Measurements from ENCODE around the gene PTPRN2.
"Not testable (repeated sequence)": the region's sequence is repeated elsewhere in the genome, so short reads cannot be mapped to it uniquely, and the experiment has no call there.

PTPRN2 gene

GRCh38 chr7:158241919-158242318 is 345.7 kb downstream of the PTPRN2 start:
- DNase-seq: no peak

- DNase-seq: no peak
These were observed 346.8 kb downstream of the PTPRN2 start for GRCh38 chr7:158240801-158241200.

- DNase-seq: no peak
These were observed 348.2 kb downstream of the PTPRN2 start for GRCh38 chr7:158239290-158239981.

GRCh38 chr7:158238616-158239289 is 348.9 kb downstream of the PTPRN2 start:
- no peak for DNase-seq

- DNase-seq: no peak
These were observed 349.8 kb downstream of the PTPRN2 start for GRCh38 chr7:158237672-158238335.

GRCh38 chr7:158236400-158236799 is 351.2 kb downstream of the PTPRN2 start:
- DNase-seq: no peak

GRCh38 chr7:158235862-158236261 is 351.8 kb downstream of the PTPRN2 start:
- DNase-seq: no peak

- no peak for DNase-seq
These were observed 357.7 kb downstream of the PTPRN2 start for GRCh38 chr7:158229945-158230344.

GRCh38 chr7:158228986-158229385 is 358.6 kb downstream of the PTPRN2 start:
- DNase-seq: no peak

GRCh38 chr7:158228131-158228530 is 359.5 kb downstream of the PTPRN2 start:
- DNase-seq: no peak

- DNase-seq: no peak
These were observed 360.2 kb downstream of the PTPRN2 start for GRCh38 chr7:158227258-158227984.

- DNase-seq: no peak
These were observed 371.4 kb downstream of the PTPRN2 start for GRCh38 chr7:158216198-158216597.

GRCh38 chr7:158209435-158209834 is 378.2 kb downstream of the PTPRN2 start:
- DNase-seq: no peak

- no peak for DNase-seq
These were observed 381.3 kb downstream of the PTPRN2 start for GRCh38 chr7:158206341-158206740.

- no peak for DNase-seq
These were observed 383.2 kb downstream of the PTPRN2 start for GRCh38 chr7:158204453-158204852.

GRCh38 chr7:158203948-158204347 is 383.7 kb downstream of the PTPRN2 start:
- not testable (repeated sequence) for DNase-seq

GRCh38 chr7:158194365-158194900 is 393.2 kb downstream of the PTPRN2 start:
- no peak for DNase-seq

GRCh38 chr7:158193446-158193845 is 394.2 kb downstream of the PTPRN2 start:
- DNase-seq: no peak

- no peak for DNase-seq
These were observed 394.7 kb downstream of the PTPRN2 start for GRCh38 chr7:158192956-158193355.

- no peak for DNase-seq
These were observed 395.3 kb downstream of the PTPRN2 start for GRCh38 chr7:158192184-158192835.

- DNase-seq: no peak
These were observed 396.0 kb downstream of the PTPRN2 start for GRCh38 chr7:158191671-158192070.

- no peak for DNase-seq
These were observed 396.9 kb downstream of the PTPRN2 start for GRCh38 chr7:158190756-158191155.

GRCh38 chr7:158188676-158189075 is 398.9 kb downstream of the PTPRN2 start:
- DNase-seq: no peak

All from NCI-H2171 (cell line).